Stimulated activated memory B cell treated with anti-CD40 and anti-IgM and Interleukin-4, amounts not matched to agents 10 μg/mL and 1 μg/mL and 100 μg/mL, for 72 hours (primary cell): ENCODE measurements around the gene TTC24.
"Not testable (repeated sequence)": the region's sequence is repeated elsewhere in the genome, so short reads cannot be mapped to it uniquely, and the experiment has no call there.

Experiments used
- ATAC-seq: fragments of 150-1000 bp; cut with Tn5 transposase; 2 replicates; pipeline ENCODE4 v1.10.0; 2021
- H3K27ac Mint-ChIP-seq: one replicate; pipeline ENCODE4 v1.8.0; 2022; ENCODE audit warnings: mild to moderate bottlenecking, mixed read lengths
- H3K27me3 Mint-ChIP-seq: one replicate; pipeline ENCODE4 v1.8.0; 2022; ENCODE audit warnings: mixed read lengths
- H3K36me3 Mint-ChIP-seq: one replicate; pipeline ENCODE4 v1.8.0; 2022; ENCODE audit warnings: mixed read lengths
- H3K4me1 Mint-ChIP-seq: one replicate; pipeline ENCODE4 v1.8.0; 2022; ENCODE audit warnings: mixed read lengths
- H3K4me3 Mint-ChIP-seq: one replicate; pipeline ENCODE4 v1.8.0; 2022; ENCODE audit warnings: mild to moderate bottlenecking, moderate library complexity, mixed read lengths
- H3K9me3 Mint-ChIP-seq: one replicate; pipeline ENCODE4 v1.8.0; 2022; ENCODE audit warnings: mixed read lengths

TTC24 gene

DNA sequence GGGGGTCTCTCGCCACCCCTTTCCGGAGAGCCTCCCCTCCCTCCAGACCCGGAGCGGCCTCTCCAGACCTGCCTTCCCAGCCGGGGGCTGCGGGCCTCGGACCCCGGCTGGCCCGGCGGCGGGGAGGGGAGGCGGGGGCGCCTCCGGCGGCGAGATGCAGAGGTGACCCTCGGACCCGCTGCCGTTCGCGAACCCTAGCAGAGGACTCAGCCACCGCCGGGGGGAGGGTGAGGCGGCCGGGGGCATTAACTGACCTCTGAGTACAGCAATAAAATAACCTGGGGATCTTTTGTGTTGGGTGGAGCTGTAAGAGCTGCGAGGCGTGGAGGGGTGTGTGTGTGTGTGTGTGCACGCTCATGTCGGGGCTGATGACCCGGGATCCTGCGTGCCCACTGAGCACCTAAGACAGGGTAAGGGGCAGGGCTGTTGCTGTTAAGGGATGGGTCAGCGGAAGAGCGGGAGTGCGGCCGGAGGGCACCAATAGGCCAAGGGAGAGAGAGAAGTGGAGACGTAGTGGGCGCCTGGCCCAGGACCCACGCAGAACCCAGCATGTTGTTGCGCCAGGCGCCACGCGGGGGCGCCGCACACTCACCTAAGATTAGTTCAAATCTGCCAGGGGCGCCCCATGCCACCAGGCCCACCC is 46.0 kb downstream of the TTC24 start:
- H3K27me3 Mint-ChIP-seq: peaks cover 50% of the 10 kb centered on the region
- H3K27ac Mint-ChIP-seq: no peak overlapping the region

DNA sequence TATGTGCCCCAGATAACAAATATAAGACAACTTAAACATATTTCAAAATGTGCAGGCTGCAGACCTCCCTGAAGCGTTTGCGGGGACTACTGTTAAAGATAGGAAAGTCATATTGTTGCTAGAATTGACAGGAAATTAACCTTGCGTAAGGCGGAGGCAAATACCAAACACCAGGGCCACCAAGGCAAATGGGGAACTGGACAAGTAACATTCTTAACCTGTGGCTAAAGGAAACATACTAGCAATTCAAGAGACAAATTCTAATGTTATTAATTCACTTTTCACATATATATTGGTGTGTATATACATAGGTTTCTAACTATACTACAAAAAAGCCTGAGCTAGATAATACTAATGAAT is 46.5 kb downstream of the TTC24 start:
- peaks cover 15% of the 10 kb centered on the region for H3K4me1 Mint-ChIP-seq
- H3K27me3 Mint-ChIP-seq: peaks cover 52% of the 10 kb centered on the region
- H3K4me3 Mint-ChIP-seq: no peak overlapping the region
- no peak for ATAC-seq
- H3K27ac Mint-ChIP-seq: no peak overlapping the region
- H3K9me3 Mint-ChIP-seq: no peaks in the 10 kb centered on the region
- no peaks in the 10 kb centered on the region for H3K36me3 Mint-ChIP-seq

More for the DNA sequence above, 46.0 kb downstream of the TTC24 start:
- H3K9me3 Mint-ChIP-seq: no peaks in the 10 kb centered on the region
- no peaks in the 10 kb centered on the region for H3K36me3 Mint-ChIP-seq
- H3K4me3 Mint-ChIP-seq: peak overlapping the region; percentile 57
- ATAC-seq: peak; percentile 56
- peaks cover 15% of the 10 kb centered on the region for H3K4me1 Mint-ChIP-seq

DNA sequence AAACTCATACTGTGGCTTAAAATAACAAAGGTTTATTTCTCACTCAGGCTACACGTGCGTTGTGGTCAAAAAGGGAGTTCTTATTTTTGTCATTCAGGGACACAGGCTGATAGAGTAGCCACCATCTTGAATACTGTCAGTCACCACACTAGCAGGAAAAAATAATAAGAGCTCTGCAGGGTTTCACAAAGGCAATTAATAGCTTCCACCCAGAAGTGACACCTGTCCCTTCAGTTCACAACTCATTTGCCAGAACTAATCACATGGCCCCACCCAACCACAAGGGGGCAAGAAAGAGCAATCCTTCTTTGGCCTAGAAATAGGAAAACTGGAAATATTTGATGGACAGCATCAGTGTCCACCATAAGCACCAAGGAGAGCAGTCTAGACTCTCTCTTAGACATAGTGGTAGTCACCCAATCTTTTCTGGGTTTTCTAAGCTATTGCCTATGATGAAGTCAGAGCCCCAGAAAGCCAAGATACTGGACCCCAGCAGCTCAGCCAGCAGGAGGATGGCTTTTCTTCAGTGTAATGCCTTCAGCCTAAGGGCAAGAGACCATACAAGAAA is 47.9 kb downstream of the TTC24 start:
- no peaks in the 10 kb centered on the region for H3K9me3 Mint-ChIP-seq
- H3K36me3 Mint-ChIP-seq: no peaks in the 10 kb centered on the region
- H3K27ac Mint-ChIP-seq: no peak overlapping the region
- peaks cover 52% of the 10 kb centered on the region for H3K27me3 Mint-ChIP-seq
- no peak overlapping the region for H3K4me3 Mint-ChIP-seq
- no peak for ATAC-seq
- peaks cover 15% of the 10 kb centered on the region for H3K4me1 Mint-ChIP-seq

DNA sequence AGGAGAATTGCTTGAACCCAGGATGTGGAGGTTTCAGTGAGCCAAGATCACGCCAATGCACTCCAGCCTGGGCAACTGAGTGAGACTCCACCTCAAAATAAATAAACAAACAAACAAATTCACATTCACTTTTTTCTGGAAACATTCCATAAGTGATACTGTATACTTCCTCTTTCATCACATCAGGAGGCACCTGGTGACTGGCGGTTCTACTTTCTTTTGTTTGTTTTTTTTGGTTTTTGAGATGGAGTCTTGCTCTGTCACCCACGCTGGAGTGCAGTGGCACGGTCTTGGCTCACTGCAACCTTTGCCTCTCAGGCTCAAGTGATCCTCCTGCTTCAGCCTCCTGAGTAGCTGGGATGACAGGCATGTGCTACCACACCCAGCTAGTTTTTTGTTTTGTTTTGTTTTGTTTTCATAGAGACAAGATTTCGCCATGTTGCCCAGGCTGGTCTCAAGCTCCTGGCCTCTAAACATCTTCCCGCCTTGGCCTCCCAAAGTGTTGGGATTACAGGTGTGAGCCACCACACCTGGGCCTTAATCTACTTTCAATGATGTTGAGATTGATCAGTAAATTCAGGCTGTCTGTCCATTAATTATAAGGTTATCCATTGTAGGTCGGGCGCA is 50.4 kb downstream of the TTC24 start:
- no peak for ATAC-seq
- H3K36me3 Mint-ChIP-seq: no peaks in the 10 kb centered on the region
- H3K27ac Mint-ChIP-seq: no peak overlapping the region
- H3K4me3 Mint-ChIP-seq: no peak overlapping the region
- peaks cover 9% of the 10 kb centered on the region for H3K4me1 Mint-ChIP-seq
- no peaks in the 10 kb centered on the region for H3K9me3 Mint-ChIP-seq
- H3K27me3 Mint-ChIP-seq: peaks cover 58% of the 10 kb centered on the region

DNA sequence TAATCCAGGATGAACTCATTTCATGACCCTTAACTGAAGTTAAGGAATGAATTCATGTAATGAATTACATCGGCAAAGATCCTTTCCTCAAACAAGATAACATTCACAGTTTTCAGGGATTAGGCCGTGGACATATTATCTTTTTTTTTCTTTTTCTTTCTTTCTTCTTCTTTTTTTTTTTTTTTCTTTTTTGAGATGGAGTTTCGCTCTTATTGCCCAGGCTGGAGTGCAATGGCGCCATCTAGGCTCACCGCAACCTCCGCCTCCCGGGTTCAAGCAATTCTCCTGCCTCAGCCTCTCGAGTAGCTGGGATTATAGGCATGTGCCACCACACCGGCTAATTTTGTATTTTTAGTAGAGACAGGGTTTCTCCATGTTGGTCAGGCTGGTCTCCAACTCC is 51.6 kb downstream of the TTC24 start:
- not testable (repeated sequence) for ATAC-seq, H3K27ac Mint-ChIP-seq, H3K9me3 Mint-ChIP-seq, H3K4me3 Mint-ChIP-seq, H3K4me1 Mint-ChIP-seq, H3K36me3 Mint-ChIP-seq
- peaks cover 52% of the 10 kb centered on the region for H3K27me3 Mint-ChIP-seq

DNA sequence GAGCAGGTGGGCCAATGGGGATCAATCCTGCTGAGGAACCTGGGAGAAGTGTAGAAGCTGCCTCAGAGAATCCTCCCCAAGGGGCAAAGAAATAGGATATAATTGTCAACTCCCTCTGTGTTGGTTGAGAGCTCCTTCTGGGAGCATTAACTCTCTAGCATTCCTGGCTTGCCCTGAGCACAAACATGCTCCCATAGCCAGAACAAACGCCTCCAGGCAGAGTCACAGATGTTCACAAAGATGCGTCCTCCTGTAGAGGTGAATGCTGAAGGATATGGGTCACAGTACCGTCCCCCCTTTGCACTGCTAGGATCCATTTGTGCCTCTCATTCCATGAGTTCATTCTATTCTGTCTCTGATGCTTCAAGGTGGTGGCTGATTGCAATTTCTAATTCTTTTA is 52.8 kb downstream of the TTC24 start:
- no peak overlapping the region for H3K4me3 Mint-ChIP-seq
- ATAC-seq: no peak
- no peaks in the 10 kb centered on the region for H3K4me1 Mint-ChIP-seq
- no peaks in the 10 kb centered on the region for H3K9me3 Mint-ChIP-seq
- H3K27ac Mint-ChIP-seq: no peak overlapping the region
- H3K27me3 Mint-ChIP-seq: peaks cover 62% of the 10 kb centered on the region
- no peaks in the 10 kb centered on the region for H3K36me3 Mint-ChIP-seq
